Right ventricle myocardium superior (tissue), 1 donor: ENCODE data around the gene SURF1. TPM values are rescaled to one million over a fixed set of nuclear protein-coding genes. Genes with fewer than 3 reads are reported as not detected.
"Not testable (repeated sequence)": the region's sequence is repeated elsewhere in the genome, so short reads cannot be mapped to it uniquely, and the experiment has no call there.

Experiments used
- ATAC-seq: fragments of 200-7000 bp; cut with Tn5 transposase; one replicate; pipeline ENCODE4 v1.9.1; 2020; ENCODE audit warnings: mild to moderate bottlenecking; ENCODE audit not compliant: poor library complexity
- DNase-seq: peaks from one replicate; pipeline ENCODE4 v3.0.0-alpha.2; 2020
- intact Hi-C: fragments of 100-400 bp; cut with DNase I; formaldehyde crosslinking; loops from one replicate; pipeline ENCODE4 v1.11.2; 2022
- total RNA-seq: library from RNA; stranded (reverse); fragmentation: NEBNext Ultra II Directional; extraction: Animal tissue kit (Norgen Biotek cat#: 25700); gene quantifications from one replicate; pipeline ENCODE4 v1.2.1, GENCODE V29; 2021
- donor health status: DM: no; HTN: yes; CAD: no; lungs with severe emphysema.

Gene SURF1
- total RNA-seq, 1 donor from 2014 or later: 55.4 TPM

DNA sequence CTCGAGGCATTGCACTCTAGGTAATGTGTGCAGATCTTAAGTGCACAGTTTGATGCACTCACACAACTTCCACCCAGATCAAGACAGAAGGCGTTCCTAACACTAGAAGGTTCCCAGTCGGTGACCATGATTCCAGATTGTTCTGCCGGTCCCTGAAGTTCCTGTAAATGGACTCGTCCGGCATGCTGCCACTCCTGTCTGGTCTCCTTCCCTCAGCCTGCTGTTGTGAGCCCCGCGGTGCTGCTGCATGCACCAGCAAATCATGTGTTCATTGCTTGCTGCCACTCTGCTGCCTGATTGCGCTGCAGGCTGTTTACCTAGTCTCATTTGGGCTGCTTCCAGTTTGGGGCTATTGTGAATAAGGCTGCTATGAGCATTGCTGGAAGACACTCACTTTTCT is 31.4 kb upstream of the SURF1 start:
- intact Hi-C loops: no loop called here
- DNase-seq: no peak
- ATAC-seq: no peak

DNA sequence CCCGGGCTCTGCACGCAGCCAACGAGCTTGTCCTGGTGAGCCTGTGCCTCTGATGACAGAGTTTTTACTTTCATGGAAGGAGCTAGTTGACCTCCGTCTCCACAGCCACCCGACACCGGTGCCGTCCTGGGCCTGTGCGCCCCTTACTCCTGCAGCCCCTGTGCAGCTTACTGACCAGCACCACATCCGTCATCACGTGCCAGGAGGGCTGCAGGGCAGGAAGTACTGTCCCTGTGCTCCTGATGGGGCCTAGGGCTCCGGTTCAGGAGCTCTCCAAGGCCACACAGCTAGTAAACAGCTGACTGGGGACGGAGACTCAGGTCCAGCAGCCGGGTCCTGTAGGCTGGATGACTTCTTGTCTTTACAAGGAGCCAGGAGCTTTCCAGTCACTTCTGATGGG is 30.1 kb upstream of the SURF1 start:
- no peak for ATAC-seq
- peak; percentile 22 for DNase-seq
- intact Hi-C loops: no loop called here

DNA sequence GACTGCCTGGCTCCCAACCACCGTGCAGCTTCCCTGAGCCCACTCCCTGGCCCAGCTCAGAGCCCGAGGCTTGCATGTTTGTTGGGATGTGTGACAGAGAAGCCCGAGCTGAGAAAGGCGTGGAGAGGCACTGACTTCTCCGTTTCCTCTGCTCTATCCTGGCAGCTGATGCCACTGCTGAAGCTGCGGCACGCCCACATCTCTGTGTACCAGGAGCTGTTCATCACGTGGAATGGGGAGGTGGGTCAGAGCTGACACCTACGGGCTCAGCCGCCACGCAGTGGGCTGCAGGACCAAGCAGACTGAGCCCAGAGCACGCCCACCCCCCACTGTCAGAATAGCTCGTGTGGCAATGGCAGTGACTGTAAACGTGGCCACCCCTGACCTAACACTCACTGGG is 29.2 kb upstream of the SURF1 start:
- no peak for DNase-seq

GRCh38 chr9:133384736-133385321 is 28.5 kb upstream of the SURF1 start:
- intact Hi-C loops: no loop called here
- no peak for ATAC-seq
- no peak for DNase-seq

More for the DNA sequence above, 29.2 kb upstream of the SURF1 start:
- no peak for ATAC-seq
- intact Hi-C loops: no loop called here

- intact Hi-C loops: no loop called here
- no peak for ATAC-seq
Measured at GRCh38 chr9:133383438-133383837, 27.2 kb upstream of the SURF1 start.

GRCh38 chr9:133382507-133383141 is 26.3 kb upstream of the SURF1 start:
- ATAC-seq: no peak
- intact Hi-C loops: no loop called here
- no peak for DNase-seq

More at GRCh38 chr9:133383438-133383837, 27.2 kb upstream of the SURF1 start:
- no peak for DNase-seq

- ATAC-seq (no peak), DNase-seq (no peak)
- intact Hi-C loops: no loop called here
Measured at GRCh38 chr9:133380734-133381133, 24.4 kb upstream of the SURF1 start.

DNA sequence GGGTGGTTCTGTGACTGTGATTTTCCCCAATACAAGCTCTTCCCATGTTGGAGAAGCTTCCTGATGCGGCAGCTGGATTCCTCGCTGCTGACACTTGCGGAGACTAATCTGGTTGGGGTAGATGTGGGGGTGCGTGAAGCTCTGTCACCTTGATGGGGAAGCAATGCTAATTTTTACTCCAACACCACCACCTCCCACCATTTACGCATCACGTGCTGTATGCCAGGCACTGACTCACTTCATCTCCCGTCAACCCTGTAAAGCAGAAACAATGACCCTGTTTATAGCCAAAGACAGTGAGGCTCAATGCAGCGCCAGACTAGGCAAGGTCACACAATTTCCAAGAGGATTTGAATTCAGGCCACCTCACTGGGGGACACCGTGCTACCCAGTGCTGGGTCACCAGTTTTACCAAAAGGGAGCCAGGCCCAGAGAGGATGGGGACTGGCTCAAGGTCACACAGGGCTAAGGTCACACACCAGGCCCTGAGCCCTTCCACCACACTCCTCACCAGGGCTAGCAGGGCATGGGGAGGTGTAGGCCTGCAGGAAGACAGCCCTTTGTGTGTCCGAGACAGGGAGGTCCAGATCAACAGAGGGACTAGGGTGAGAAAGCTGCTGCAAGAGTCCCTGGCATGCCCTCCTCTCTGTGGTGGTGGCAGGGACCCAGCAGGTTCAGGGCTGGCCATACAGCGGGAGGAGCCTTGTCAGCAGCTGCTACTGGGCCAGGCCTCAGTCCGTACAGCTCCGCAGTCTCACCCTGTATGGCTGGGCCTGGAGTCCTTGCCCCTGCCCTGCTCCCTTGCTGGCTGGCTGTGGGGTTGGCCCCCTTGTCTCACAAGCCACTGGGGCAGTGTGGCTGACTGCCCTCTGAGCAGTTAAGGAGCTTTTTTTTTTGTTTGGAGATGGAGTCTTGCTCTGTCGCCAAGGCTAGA is 23.1 kb upstream of the SURF1 start:
- DNase-seq (no peak), ATAC-seq (no peak)

GRCh38 chr9:133378408-133378962 is 22.2 kb upstream of the SURF1 start:
- intact Hi-C loops: no loop called here
- no peak for ATAC-seq
- DNase-seq: no peak

More for the DNA sequence above, 23.1 kb upstream of the SURF1 start:
- intact Hi-C loops: no loop called here

DNA sequence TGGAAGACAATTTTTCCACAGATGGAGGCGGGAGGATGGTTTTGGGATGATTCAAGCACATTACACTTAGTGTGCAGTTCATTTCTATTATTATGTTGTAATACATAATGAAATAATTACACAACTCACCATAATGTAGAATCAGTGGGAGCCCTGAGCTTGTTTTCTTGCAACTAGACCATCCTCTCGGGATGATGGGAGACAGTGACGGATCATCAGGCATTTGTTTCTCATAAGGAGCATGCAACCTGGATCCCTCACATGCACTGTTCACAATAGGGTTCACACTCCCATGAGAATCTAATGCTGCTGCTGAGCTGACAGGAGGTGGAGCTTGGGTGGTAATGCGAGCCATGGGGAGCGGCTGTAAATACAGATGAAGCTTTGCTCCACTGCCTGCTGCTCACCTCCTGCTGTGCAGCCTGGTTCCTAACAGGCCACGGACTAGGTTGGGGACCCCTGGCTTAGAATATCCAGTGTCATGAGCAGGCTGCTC is 21.5 kb upstream of the SURF1 start:
- ATAC-seq: no peak
- intact Hi-C loops: no loop called here
- DNase-seq: no peak

DNA sequence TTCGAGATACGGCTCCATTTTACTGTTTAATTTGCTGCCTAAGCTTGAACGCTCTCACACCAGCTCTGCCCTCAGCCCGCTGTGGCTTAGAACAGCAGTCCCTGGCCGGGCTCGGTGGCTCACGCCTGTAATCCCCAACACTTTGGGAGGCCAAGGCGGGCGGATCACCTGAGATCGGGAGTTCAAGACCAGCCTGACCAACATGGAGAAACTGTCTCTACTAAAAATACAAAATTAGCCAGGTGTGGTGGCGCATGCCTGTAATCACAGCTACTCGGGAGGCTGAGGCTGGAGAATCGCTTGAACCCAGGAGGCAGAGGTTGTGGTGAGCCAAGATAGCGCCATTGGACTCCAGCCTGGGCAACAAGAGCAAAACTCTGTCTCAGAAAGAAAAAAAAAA is 21.0 kb upstream of the SURF1 start:
- intact Hi-C loops, ATAC-seq, DNase-seq: not testable (repeated sequence)

GRCh38 chr9:133375724-133376654 is 19.7 kb upstream of the SURF1 start, which contains the start of the genes STKLD1 and SURF4:
TSS of gene STKLD1 (plus strand) at chr9:133376366. CDS start at chr9:133376474, 108 bp downstream.
TSS of gene SURF4 (minus strand) at chr9:133376060. CDS start at chr9:133375969, 91 bp downstream.
- ATAC-seq (peak; percentile 99), DNase-seq (peak; percentile 99)
- intact Hi-C loops: no loop called here

- intact Hi-C loops: no loop called here
- no peak for ATAC-seq
- no peak for DNase-seq
Measured at GRCh38 chr9:133375116-133375723, 18.9 kb upstream of the SURF1 start.

DNA sequence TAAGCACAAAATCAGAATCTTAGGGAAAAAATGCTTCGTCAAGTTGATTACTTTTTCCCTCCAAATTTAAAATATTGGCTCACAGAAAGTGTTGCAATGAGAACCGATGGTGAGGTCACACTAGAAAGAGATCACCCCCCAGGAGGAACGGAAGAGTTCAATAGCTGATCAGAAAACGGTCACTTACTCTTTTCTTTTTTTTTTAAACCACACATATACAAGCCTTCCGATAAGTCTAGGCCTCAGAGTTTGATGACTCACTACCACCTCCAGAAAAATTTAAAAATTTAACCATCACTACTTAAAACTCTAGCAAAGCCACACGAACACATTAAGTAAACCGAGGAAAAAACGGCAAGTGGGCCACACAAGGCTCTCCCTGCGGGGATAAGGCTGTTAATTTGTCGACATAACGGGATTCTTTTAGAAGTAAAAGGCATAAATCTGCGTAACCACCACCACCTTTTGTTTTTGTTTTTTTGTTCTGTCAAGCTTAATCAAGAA is 18.4 kb upstream of the SURF1 start:
- DNase-seq: no peak
- no peak for ATAC-seq
- intact Hi-C loops: no loop called here

DNA sequence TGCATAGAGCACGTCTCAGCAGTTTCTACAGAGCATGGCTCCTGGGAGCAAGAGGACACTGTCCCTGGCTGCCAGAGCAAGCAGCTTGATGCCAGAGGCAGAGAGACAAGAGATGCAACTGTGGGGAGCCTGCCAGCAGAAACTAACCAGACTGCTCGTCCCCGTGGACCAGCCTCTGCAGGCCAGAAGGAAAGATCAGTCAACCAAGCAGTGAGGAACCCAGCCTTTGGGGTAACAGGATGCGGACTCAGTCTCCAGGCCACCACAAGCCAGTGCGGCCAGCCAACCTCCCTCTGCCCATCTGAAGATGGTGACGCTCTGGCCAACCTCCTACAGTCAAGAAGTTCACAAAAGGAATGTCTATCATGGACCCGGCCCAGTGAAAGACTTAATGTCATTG is 15.9 kb upstream of the SURF1 start:
- intact Hi-C loops: no loop called here
- DNase-seq: peak; percentile 64
- ATAC-seq: no peak

GRCh38 chr9:133371261-133371711 is 15.0 kb upstream of the SURF1 start:
- no peak for DNase-seq
- ATAC-seq: no peak

DNA sequence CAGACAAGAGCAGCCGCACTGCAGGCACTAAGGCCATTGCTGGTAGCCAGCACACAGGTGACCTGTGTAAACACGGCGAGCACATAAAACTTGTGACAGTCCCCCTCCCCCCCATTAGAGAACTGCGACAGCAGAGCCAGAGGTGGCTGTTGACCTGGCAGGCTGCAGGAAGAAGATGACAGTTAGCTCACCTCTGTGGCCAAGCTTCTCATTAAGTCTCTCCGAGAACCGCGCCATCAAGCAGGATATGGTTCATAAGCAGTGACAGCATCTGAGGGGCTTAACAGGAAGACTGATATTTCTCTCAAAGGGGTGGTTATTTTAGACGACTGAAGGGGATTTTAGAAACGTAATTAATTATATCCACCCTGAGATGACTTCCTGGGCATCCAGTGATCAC is 14.4 kb upstream of the SURF1 start:
- no peak for ATAC-seq
- DNase-seq: no peak
- intact Hi-C loops: no loop called here

More at GRCh38 chr9:133371261-133371711, 15.0 kb upstream of the SURF1 start:
- intact Hi-C loops: no loop called here
